GM21423 (cell line): Measurements from ENCODE around the gene PAN3.

Experiments used
- ATAC-seq: cut with Tn5 transposase; IDR thresholded peaks from one replicate; pipeline ENCODE4 v1.9.1; 2021; ENCODE audit warnings: mild to moderate bottlenecking, moderate library complexity; ENCODE audit not compliant: unreplicated experiment

PAN3 gene

GRCh38 chr13:28329395-28330158, 191.2 kb downstream of the PAN3 start:
- no peak for ATAC-seq

- no peak for ATAC-seq
These were observed 195.0 kb downstream of the PAN3 start for GRCh38 chr13:28333204-28333881.

- no peak for ATAC-seq
These were observed 197.9 kb downstream of the PAN3 start for GRCh38 chr13:28336193-28336657.

GRCh38 chr13:28337166-28338005, 199.0 kb downstream of the PAN3 start:
- ATAC-seq = no peak

- no peak for ATAC-seq
These were observed 199.7 kb downstream of the PAN3 start for GRCh38 chr13:28338006-28338574.

GRCh38 chr13:28338742-28339141, 200.4 kb downstream of the PAN3 start:
- ATAC-seq = no peak

GRCh38 chr13:28339419-28339818, 201.1 kb downstream of the PAN3 start:
- ATAC-seq = no peak

GRCh38 chr13:28340272-28340793, 202.0 kb downstream of the PAN3 start:
- ATAC-seq = no peak

- ATAC-seq = no peak
These were observed 203.9 kb downstream of the PAN3 start for GRCh38 chr13:28342251-28342650.

- no peak for ATAC-seq
These were observed 205.8 kb downstream of the PAN3 start for GRCh38 chr13:28344163-28344562.
